ENCODE data around the gene SEMA3A. TPM values are rescaled to one million over a fixed set of nuclear protein-coding genes. Genes with fewer than 3 reads are reported as not detected.

The SEMA3A gene
- total RNA-seq, 2 experiments from 2014 or later, result not detected

- Histone ChIP-seq H3K36me3 (ENCODE audit: insufficient read depth, low read length) (no peaks in the 10 kb centered on the region), H3K9me2 (ENCODE audit: insufficient read depth, low read length) (no peaks in the 10 kb centered on the region), H3K4me2 (ENCODE audit: low read length) (no peak overlapping the region), H4K20me1 (ENCODE audit: insufficient read depth, low read length) (no peaks in the 10 kb centered on the region), H2AFZ (ENCODE audit: low read length) (no peak overlapping the region), H3K4me3 (ENCODE audit: low read depth, low read length, poor library complexity, severe bottlenecking) (no peak overlapping the region), H3K9me3 (ENCODE audit: low read length) (no peaks in the 10 kb centered on the region), H3K79me2 (ENCODE audit: insufficient read depth, low read depth, low read length) (no peaks in the 10 kb centered on the region), H3K27ac (ENCODE audit: low read depth, low read length, poor library complexity, severe bottlenecking) (no peak overlapping the region), H3K4me1 (ENCODE audit: insufficient read depth, low read length, poor library complexity, severe bottlenecking) (no peaks in the 10 kb centered on the region)
- ChIA-PET CTCF (ENCODE audit: unreplicated experiment) (no interaction called here), POLR2A (no interaction called here)
- no peak for DNase-seq (ENCODE audit: low spot score)
- intact Hi-C loops (cut with micrococcal nuclease; ENCODE audit: unreplicated experiment), result no loop called here
- BruUV-seq (replicated peaks), result no TSS peak
- TF ChIP-seq CTCF (conservative IDR thresholded peaks at IDR 0.05; ENCODE audit: low read length), result no peak
- TF ChIP-seq EZH2phosphoT487 (IDR thresholded peaks at IDR 0.05; ENCODE audit: borderline replicate concordance, low read depth, low read length), result no peak
Measured at GRCh38 chr7:84009782-84010181, 184.8 kb downstream of the SEMA3A start.

GRCh38 chr7:84009051-84009450, 185.5 kb downstream of the SEMA3A start:
- no peak overlapping the region for H3K4me2 ChIP-seq (ENCODE audit: low read length)
- no peaks in the 10 kb centered on the region for H3K4me1 ChIP-seq (ENCODE audit: insufficient read depth, low read length, poor library complexity, severe bottlenecking)
- no peaks in the 10 kb centered on the region for H3K9me2 ChIP-seq (ENCODE audit: insufficient read depth, low read length)
- H3K9me3 ChIP-seq (ENCODE audit: low read length), result no peaks in the 10 kb centered on the region
- CTCF ChIA-PET (ENCODE audit: unreplicated experiment), result no interaction called here
- DNase-seq (ENCODE audit: low spot score), result no peak
- TF ChIP-seq EZH2phosphoT487 (IDR thresholded peaks at IDR 0.05; ENCODE audit: borderline replicate concordance, low read depth, low read length), result no peak
- no peak for TF ChIP-seq CTCF (conservative IDR thresholded peaks at IDR 0.05; ENCODE audit: low read length)
- H3K4me3 ChIP-seq (ENCODE audit: low read depth, low read length, poor library complexity, severe bottlenecking), result no peak overlapping the region
- H2AFZ ChIP-seq (ENCODE audit: low read length), result no peak overlapping the region
- intact Hi-C loops (cut with micrococcal nuclease; ENCODE audit: unreplicated experiment), result no loop called here
- H3K79me2 ChIP-seq (ENCODE audit: insufficient read depth, low read depth, low read length), result no peaks in the 10 kb centered on the region
- H3K36me3 ChIP-seq (ENCODE audit: insufficient read depth, low read length), result no peaks in the 10 kb centered on the region
- no peak overlapping the region for H3K27ac ChIP-seq (ENCODE audit: low read depth, low read length, poor library complexity, severe bottlenecking)
- BruUV-seq (replicated peaks), result no TSS peak
- H4K20me1 ChIP-seq (ENCODE audit: insufficient read depth, low read length), result no peaks in the 10 kb centered on the region
- POLR2A ChIA-PET, result no interaction called here

GRCh38 chr7:84003191-84003590, 191.4 kb downstream of the SEMA3A start:
- intact Hi-C loops (cut with micrococcal nuclease; ENCODE audit: unreplicated experiment), result no loop called here
- no TSS peak for BruUV-seq (replicated peaks)
- H3K9me3 ChIP-seq (ENCODE audit: low read length), result no peaks in the 10 kb centered on the region
- no peak for DNase-seq (ENCODE audit: low spot score)
- ChIA-PET POLR2A (interaction anchor here (1.2 kb wide), 1 partner anchor 120 kb away, joined by 3 read pairs; no protein-coding TSS in a partner anchor), CTCF (ENCODE audit: unreplicated experiment) (no interaction called here)
- H3K36me3 ChIP-seq (ENCODE audit: insufficient read depth, low read length), result no peaks in the 10 kb centered on the region
- H3K4me3 ChIP-seq (ENCODE audit: low read depth, low read length, poor library complexity, severe bottlenecking), result no peak overlapping the region
- H3K27ac ChIP-seq (ENCODE audit: low read depth, low read length, poor library complexity, severe bottlenecking), result no peak overlapping the region
- H2AFZ ChIP-seq (ENCODE audit: low read length), result no peak overlapping the region
- no peak overlapping the region for H3K4me2 ChIP-seq (ENCODE audit: low read length)
- TF ChIP-seq CTCF (conservative IDR thresholded peaks at IDR 0.05; ENCODE audit: low read length) (no peak), EZH2phosphoT487 (IDR thresholded peaks at IDR 0.05; ENCODE audit: borderline replicate concordance, low read depth, low read length) (no peak)
- no peaks in the 10 kb centered on the region for H3K79me2 ChIP-seq (ENCODE audit: insufficient read depth, low read depth, low read length)
- no peaks in the 10 kb centered on the region for H3K4me1 ChIP-seq (ENCODE audit: insufficient read depth, low read length, poor library complexity, severe bottlenecking)
- no peaks in the 10 kb centered on the region for H4K20me1 ChIP-seq (ENCODE audit: insufficient read depth, low read length)
- H3K9me2 ChIP-seq (ENCODE audit: insufficient read depth, low read length), result no peaks in the 10 kb centered on the region

Data from OCI-LY7 (cell line).